Astrocyte of the cerebellum (primary cell): ENCODE data around the gene PUM2.

Experiments
- DNase-seq: peaks from one replicate; pipeline ENCODE4 v3.0.0-alpha.2; 2011; ENCODE audit warnings: low read depth
- H3K4me3 ChIP-seq: 2 replicates; pipeline ENCODE4 v1.5.1; 2011; ENCODE audit warnings: mild to moderate bottlenecking, low read depth, low read length, moderate library complexity
- in situ Hi-C: cut with HindIII; loops from 2 replicates; pipeline ENCODE4 v1.10.0; 2017; ENCODE audit warnings: low sequenced_read_pairs
- TF ChIP-seq, protein P1 (sequence below): IDR thresholded peaks from 2 replicates; pipeline ENCODE4 v1.5.1; 2012; ENCODE audit warnings: low read length, low read depth, moderate library complexity, mild to moderate bottlenecking; ENCODE audit errors: missing control alignments

Gene PUM2

GRCh38 chr2:20229322-20230113 lies 121.1 kb downstream of the PUM2 start:
- in situ Hi-C loops, result no loop called here
- DNase-seq, result no peak
- TF ChIP-seq, protein P1, sequence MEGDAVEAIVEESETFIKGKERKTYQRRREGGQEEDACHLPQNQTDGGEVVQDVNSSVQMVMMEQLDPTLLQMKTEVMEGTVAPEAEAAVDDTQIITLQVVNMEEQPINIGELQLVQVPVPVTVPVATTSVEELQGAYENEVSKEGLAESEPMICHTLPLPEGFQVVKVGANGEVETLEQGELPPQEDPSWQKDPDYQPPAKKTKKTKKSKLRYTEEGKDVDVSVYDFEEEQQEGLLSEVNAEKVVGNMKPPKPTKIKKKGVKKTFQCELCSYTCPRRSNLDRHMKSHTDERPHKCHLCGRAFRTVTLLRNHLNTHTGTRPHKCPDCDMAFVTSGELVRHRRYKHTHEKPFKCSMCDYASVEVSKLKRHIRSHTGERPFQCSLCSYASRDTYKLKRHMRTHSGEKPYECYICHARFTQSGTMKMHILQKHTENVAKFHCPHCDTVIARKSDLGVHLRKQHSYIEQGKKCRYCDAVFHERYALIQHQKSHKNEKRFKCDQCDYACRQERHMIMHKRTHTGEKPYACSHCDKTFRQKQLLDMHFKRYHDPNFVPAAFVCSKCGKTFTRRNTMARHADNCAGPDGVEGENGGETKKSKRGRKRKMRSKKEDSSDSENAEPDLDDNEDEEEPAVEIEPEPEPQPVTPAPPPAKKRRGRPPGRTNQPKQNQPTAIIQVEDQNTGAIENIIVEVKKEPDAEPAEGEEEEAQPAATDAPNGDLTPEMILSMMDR, result no peak
- no peak overlapping the region for H3K4me3 ChIP-seq

DNA sequence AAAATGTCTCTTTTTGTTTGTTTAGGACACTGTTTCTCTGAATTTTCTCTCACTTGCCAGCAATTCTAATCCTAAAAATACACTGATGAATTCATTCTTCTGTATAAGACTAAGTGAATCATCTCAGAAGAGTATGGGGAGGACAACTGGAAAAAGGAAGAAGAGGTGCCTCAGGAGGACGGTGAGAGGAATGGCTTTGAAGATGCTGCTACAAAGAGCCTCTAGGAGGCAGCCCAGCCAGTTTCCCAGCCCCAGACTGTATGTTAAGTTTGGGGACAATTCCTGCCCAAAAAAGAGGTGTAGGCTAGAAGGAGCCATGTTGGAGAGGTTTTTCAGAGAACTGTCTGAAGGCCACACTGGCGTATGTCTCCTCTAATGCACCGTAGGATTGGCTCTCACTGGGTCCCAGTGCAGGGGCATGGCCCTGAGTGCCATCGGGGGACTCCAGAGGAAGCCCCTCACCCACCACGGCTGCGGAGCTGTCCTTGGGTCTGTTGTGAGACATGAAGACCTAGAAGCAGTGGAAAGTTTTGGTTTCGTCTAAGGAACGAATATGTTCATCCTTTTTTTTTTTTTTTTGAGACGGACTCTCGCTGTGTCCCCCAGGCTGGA lies 122.6 kb downstream of the PUM2 start:
- no peak for DNase-seq
- in situ Hi-C loops, result no loop called here
- no peak overlapping the region for H3K4me3 ChIP-seq
- TF ChIP-seq, protein P1, result no peak

DNA sequence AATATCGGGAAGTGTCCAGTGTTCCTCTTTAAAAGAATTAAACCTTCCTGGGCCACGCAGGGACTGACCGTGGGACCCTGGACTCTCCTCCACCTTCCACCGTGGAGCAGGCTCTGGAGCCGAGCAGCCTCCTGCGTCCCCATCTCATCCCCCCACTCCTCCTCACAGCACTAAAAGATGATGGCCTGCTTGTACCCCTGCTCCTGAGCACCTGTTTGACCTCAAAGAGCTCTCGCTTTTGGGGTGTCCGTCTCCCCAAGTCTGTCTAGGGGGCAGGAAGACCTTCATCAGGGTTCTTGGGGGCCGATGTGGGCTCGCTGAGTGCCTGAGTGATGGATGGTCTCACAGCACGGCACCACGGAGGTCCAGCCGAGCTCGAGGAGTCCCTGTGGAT lies 124.5 kb downstream of the PUM2 start:
- TF ChIP-seq, protein P1, result no peak
- in situ Hi-C loops, result no loop called here
- no peak overlapping the region for H3K4me3 ChIP-seq
- no peak for DNase-seq

DNA sequence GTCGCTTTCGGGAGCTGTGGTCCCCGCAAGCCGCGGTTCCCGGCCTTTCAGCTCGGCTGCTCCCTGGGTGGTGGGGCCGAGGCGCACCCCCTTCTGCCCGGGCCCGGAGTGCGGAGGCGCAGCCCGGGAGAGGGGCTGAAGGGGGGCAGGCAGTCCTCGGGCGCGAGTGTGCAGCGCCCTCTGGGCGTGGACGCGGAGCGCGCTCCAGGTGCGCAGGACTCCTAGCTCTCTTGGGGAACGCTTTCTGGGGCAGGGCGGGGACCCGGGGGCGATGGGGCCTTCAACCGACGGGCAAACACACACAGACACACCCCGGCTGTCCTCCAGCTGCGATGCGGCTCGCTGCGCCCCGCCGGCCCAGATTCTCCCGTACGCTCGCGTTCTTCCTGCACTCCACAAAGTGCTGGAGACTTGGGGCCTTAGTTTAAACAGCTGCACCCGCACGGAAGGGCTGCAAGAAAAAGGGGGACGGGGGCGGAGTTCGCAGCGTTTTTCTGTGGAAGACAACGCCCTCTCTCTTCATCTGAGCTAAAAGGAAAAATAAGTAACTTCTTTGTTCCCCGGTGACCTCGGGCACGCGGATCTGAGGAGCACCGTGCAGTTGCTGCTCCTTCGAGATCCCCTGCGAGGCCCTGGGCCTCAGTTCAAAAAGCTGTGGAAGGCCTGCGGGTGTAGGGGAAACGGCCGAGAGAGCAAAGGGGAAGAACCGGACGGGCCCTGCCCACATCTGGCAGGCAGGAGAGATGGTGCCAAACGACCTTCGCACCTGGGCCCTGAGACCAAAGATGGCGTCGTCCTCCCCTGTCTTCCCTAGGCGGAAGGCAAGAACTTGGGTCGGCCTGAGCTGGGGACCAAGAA lies 125.1 kb downstream of the PUM2 start:
- DNase-seq, result no peak
- TF ChIP-seq, protein P1, result peak; percentile 67
- in situ Hi-C loops, result no loop called here
- H3K4me3 ChIP-seq, result peak overlapping the region; percentile 53

DNA sequence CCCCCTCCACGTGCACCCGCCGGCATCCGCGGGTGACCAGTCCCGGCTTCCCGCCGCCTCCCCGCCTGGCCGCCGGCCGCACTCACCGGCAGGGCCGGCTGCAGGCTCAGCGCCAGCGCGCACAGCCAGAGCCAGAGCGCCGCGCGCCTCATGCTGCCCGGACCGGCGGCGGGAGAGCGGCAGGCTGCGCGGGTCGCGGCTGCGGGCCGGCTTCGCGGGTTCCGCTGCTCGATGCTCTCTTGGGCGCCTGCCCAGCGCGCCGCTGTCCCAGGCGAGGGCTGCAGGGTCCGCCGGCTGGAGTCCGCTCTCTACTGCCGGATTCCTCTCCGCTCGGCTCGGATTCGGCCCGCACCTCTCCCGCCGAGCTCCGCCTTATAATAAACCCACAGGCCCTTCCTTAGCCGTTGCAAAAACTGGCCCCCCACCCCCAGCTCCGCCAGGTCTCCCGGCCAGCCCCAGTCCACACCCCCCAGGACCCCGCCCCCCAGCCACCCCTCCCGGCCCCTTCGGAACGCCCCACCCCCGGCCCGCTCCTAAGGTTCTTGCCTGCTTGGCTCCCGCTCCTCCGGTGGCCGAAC lies 125.8 kb downstream of the PUM2 start, which contains the start of gene SDC1:
TSS of gene SDC1 (minus strand) at position 415 of the 578 bp plus-strand sequence. CDS start at position 152, 263 bp downstream.
- in situ Hi-C loops, result no loop called here
- TF ChIP-seq, protein P1, result no peak
- DNase-seq, result no peak
- peak within 1 kb of the TSS; percentile 53 for H3K4me3 ChIP-seq

- TF ChIP-seq, protein P1, result no peak
- peak overlapping the region; percentile 53 for H3K4me3 ChIP-seq
- in situ Hi-C loops, result no loop called here
- DNase-seq, result no peak
Observed at GRCh38 chr2:20224164-20224715, 126.4 kb downstream of the PUM2 start.
